ENCODE measurements around the gene BFSP1. TPM values are rescaled to one million over a fixed set of nuclear protein-coding genes. Genes with fewer than 3 reads are reported as not detected.

The BFSP1 gene
- total RNA-seq, 1 experiment from 2014 or later, result 26.7 TPM

GRCh38 chr20:17559338-17559737 is 28.2 kb upstream of the BFSP1 start:
- DNase-seq (ENCODE audit: low read depth), result no peak

DNA sequence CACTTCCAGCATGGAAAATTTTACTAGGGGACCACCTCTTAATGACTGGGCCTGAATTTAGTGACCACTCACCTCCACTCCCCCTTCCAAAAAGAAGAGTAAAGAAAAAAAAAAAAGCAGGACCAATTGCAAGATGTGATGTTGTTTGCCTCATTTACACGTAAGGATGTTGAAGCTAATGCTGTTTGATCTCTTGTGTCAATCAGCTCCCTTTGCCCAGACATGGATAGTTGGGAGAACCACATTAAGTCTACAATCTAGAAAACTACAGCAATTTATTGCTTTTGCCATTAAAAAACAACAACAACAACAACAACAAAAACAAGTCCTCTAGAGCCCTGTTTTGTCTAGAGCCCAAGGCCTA is 27.7 kb upstream of the BFSP1 start:
- no peak for DNase-seq (ENCODE audit: low read depth)
- in situ Hi-C loops (cut with HindIII; ENCODE audit: low pct_unique_long_range_greater_than_20kb, low sequenced_read_pairs), result no loop called here

More at GRCh38 chr20:17559338-17559737, 28.2 kb upstream of the BFSP1 start:
- in situ Hi-C loops (cut with HindIII; ENCODE audit: low pct_unique_long_range_greater_than_20kb, low sequenced_read_pairs), result no loop called here

DNA sequence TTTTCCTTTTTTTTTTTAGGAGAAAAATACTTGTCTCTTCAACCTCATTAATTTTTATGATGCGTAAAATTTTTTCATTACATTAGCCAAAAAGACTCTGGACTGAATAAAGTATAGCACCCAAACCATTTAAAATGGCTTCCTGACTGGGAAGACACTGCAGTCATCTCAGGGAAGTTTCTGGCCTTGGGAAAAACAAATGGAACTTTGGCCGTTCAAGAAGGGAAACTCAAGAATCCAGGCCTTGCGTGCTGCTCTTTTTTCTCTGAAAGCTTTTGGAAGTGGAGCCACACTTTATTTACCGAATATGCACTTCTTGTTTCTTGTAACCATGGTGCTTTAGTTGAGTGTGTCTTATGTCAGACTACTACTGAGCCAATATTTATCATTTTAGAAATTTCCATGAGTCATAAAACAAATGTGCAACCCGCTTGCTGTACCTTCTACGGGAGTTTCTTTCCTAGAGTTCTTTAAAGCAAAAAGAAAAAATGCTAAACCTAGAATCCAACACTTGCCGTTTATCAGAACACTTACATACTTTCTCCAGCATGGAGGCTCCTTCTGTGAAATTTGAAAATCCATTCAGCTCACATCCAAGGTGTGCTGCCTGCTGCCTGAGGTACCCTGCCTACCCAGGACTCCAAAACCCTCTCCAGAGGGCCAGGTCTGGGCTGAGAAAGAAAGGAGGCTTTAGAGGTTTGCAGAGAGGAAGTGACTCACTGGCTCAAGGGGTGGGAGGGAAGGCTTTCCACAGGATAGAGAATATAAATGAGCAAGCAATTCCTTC is 27.2 kb upstream of the BFSP1 start:
- DNase-seq (ENCODE audit: low read depth), result peak; percentile 87
- in situ Hi-C loops (cut with HindIII; ENCODE audit: low pct_unique_long_range_greater_than_20kb, low sequenced_read_pairs), result no loop called here

GRCh38 chr20:17557675-17558006 is 26.5 kb upstream of the BFSP1 start:
- peak; percentile 62 for DNase-seq (ENCODE audit: low read depth)
- in situ Hi-C loops (cut with HindIII; ENCODE audit: low pct_unique_long_range_greater_than_20kb, low sequenced_read_pairs), result no loop called here

- peak; percentile 63 for DNase-seq (ENCODE audit: low read depth)
Measured at GRCh38 chr20:17556837-17557674, 25.9 kb upstream of the BFSP1 start.

DNA sequence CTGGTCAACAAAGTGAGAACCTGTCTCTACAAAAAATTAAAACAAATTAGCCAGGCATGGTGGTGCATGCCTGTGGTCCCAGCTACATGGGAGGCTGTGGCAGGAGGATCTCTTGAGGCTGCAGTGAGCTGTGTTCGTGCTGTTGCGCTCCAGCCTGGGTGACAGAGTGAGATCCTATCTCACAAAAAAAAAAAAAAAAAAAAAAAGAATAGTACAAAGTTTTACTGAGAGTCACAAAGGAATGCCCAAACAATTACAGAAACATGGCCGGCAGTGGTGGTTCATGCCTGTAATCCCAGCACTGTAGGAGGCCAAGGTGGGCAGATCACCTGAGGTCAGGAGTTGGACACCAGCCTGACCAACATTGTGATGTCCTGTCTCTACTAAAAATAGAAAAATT is 23.9 kb upstream of the BFSP1 start:
- DNase-seq (ENCODE audit: low read depth), result no peak
- in situ Hi-C loops (cut with HindIII; ENCODE audit: low pct_unique_long_range_greater_than_20kb, low sequenced_read_pairs), result no loop called here

More at GRCh38 chr20:17556837-17557674, 25.9 kb upstream of the BFSP1 start:
- in situ Hi-C loops (cut with HindIII; ENCODE audit: low pct_unique_long_range_greater_than_20kb, low sequenced_read_pairs), result no loop called here

- DNase-seq (ENCODE audit: low read depth), result no peak
- in situ Hi-C loops (cut with HindIII; ENCODE audit: low pct_unique_long_range_greater_than_20kb, low sequenced_read_pairs), result no loop called here
Measured at GRCh38 chr20:17549131-17549530, 18.0 kb upstream of the BFSP1 start.

DNA sequence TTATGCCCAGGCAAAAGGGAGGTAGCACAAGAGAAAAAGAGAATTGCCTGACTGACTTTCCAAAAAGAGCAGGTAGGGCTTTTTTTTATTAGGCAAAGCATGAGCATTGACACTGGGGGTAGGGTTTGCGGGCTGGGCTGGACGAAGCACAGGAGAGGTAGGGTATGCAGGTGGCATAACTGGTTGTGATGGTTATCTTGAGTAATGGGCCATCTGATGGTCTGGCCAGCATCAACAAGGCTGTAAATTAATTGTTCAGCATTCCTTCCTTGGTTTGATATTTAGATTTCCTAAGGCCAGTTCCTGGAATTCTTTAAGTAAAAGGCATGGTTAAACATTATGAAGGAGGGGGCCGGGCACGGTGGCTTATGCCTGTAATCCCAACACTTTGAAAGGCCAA is 13.9 kb upstream of the BFSP1 start:
- no peak for DNase-seq (ENCODE audit: low read depth)
- in situ Hi-C loops (cut with HindIII; ENCODE audit: low pct_unique_long_range_greater_than_20kb, low sequenced_read_pairs), result no loop called here

GRCh38 chr20:17543531-17544131 is 12.5 kb upstream of the BFSP1 start:
- DNase-seq (ENCODE audit: low read depth), result no peak
- in situ Hi-C loops (cut with HindIII; ENCODE audit: low pct_unique_long_range_greater_than_20kb, low sequenced_read_pairs), result loop anchor here (5.0 kb wide), 1 partner anchor 49 kb away; no protein-coding TSS in a partner anchor

GRCh38 chr20:17542993-17543412 is 11.8 kb upstream of the BFSP1 start:
- in situ Hi-C loops (cut with HindIII; ENCODE audit: low pct_unique_long_range_greater_than_20kb, low sequenced_read_pairs), result loop anchor here (5.0 kb wide), 1 partner anchor 49 kb away; no protein-coding TSS in a partner anchor
- DNase-seq (ENCODE audit: low read depth), result peak; percentile 86

DNA sequence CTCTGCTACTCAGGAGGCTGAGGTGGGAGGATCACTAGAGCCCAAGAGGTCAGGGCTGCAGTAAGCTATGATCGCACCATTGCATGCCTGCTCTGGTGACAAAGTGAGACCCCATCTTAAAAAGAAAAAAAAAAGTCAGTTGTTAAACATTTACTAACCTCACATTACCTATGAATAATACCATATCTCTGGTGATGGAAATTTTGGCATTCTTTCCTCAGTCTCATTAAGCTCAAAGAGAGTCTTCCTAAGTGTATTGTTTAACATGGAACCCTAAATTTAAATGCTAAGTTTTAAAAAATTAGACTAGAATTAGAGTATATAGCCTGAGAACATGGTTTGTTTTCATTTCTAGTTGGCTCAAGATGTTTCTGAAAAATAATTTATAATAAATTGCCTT is 11.3 kb upstream of the BFSP1 start:
- in situ Hi-C loops (cut with HindIII; ENCODE audit: low pct_unique_long_range_greater_than_20kb, low sequenced_read_pairs), result loop anchor here (5.0 kb wide), 1 partner anchor 50 kb away; no protein-coding TSS in a partner anchor
- DNase-seq (ENCODE audit: low read depth), result no peak

- in situ Hi-C loops (cut with HindIII; ENCODE audit: low pct_unique_long_range_greater_than_20kb, low sequenced_read_pairs), result loop anchor here (5.0 kb wide), 1 partner anchor 50 kb away; no protein-coding TSS in a partner anchor
- DNase-seq (ENCODE audit: low read depth), result no peak
Measured at GRCh38 chr20:17541996-17542395, 10.8 kb upstream of the BFSP1 start.

- DNase-seq (ENCODE audit: low read depth), result no peak
- in situ Hi-C loops (cut with HindIII; ENCODE audit: low pct_unique_long_range_greater_than_20kb, low sequenced_read_pairs), result loop anchor here (5.0 kb wide), 1 partner anchor 51 kb away; no protein-coding TSS in a partner anchor
Measured at GRCh38 chr20:17541596-17541995, 10.4 kb upstream of the BFSP1 start.

GRCh38 chr20:17538517-17539170 is 7.5 kb upstream of the BFSP1 start:
- in situ Hi-C loops (cut with HindIII; ENCODE audit: low pct_unique_long_range_greater_than_20kb, low sequenced_read_pairs), result no loop called here
- DNase-seq (ENCODE audit: low read depth), result peak; percentile 75

DNA sequence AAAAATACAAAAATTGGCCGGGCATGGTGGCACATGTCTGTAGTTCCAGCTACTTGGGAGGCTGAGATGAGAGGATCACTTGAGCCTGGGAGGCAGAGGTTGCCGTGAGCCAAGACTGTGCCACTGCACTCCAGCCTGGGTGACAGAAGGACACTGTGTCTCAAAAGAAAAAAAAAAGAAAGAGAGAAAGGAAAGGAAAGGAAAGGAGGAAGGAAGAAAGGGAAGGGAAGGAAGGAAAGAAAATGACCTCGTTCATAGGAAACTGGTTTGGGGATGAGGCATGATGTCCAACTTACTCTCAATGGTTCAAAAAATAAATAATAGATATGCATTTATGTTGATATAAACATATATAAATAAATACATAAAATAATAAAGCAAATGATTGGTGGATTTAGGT is 6.8 kb upstream of the BFSP1 start:
- in situ Hi-C loops (cut with HindIII; ENCODE audit: low pct_unique_long_range_greater_than_20kb, low sequenced_read_pairs), result no loop called here
- DNase-seq (ENCODE audit: low read depth), result no peak

GRCh38 chr20:17536944-17537444 is 5.8 kb upstream of the BFSP1 start:
- in situ Hi-C loops (cut with HindIII; ENCODE audit: low pct_unique_long_range_greater_than_20kb, low sequenced_read_pairs), result no loop called here
- peak; percentile 87 for DNase-seq (ENCODE audit: low read depth)

GRCh38 chr20:17534077-17534476 is 2.9 kb upstream of the BFSP1 start:
- in situ Hi-C loops (cut with HindIII; ENCODE audit: low pct_unique_long_range_greater_than_20kb, low sequenced_read_pairs), result no loop called here
- DNase-seq (ENCODE audit: low read depth), result no peak

DNA sequence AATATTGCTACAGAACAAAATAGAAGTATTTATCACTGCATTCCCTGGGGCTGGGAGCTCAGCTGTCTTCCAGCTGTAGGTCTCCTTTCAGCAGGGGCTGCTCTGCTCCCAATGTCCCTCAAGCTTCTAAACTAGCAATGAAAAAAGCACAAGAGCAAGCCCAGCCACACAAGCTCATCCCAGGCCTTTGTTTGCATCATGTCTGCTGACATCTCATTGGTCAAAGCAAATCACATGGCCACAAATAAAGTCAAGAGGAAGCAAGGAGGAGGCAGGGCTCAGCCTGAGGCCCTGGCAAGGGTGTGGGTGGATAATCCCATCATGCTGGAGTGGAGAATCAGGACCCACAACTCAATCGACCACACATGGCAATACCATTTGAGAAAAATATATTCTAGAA is 2.2 kb upstream of the BFSP1 start:
- DNase-seq (ENCODE audit: low read depth), result peak; percentile 68
- in situ Hi-C loops (cut with HindIII; ENCODE audit: low pct_unique_long_range_greater_than_20kb, low sequenced_read_pairs), result no loop called here

All from Caki2 (cell line).